ENCODE measurements around the gene ING3. TPM values are rescaled to one million over a fixed set of nuclear protein-coding genes. Genes with fewer than 3 reads are reported as not detected.

Gene ING3
- total and polyA plus RNA-seq, 9 of the 15 experiments (the other 6 are each of a cell fraction or from before 2014, with no cell fraction given): 22.8 to 233 (median 50.4) TPM

GRCh38 chr7:120987683-120988590 lies 37.4 kb downstream of the ING3 start (continued):
- TF ChIP-seq ZBTB17 (CRISPR knock-in tag; IDR thresholded peaks at IDR 0.05) (peak; percentile 7), MYNN (IDR thresholded peaks at IDR 0.05) (no peak), MYNN (CRISPR knock-in tag; IDR thresholded peaks at IDR 0.05) (no peak), PTTG1 (tag; IDR thresholded peaks at IDR 0.05; ENCODE audit: low read depth) (no peak), ZBTB33 (CRISPR knock-in tag; IDR thresholded peaks at IDR 0.05) (peak; percentile 7; the same call in 1 of the 2 replicates), ETV1 (tag; conservative IDR thresholded peaks at IDR 0.05; ENCODE audit: low read depth) (no peak), ZNF24 (IDR thresholded peaks at IDR 0.05) (0 out of 2 replicates have a peak, but pooled peaks have one; percentile 53), DPF2 (IDR thresholded peaks at IDR 0.05) (no peak), TOE1 (IDR thresholded peaks at IDR 0.05; ENCODE audit: borderline replicate concordance) (no peak), TOE1 (CRISPR knock-in tag; IDR thresholded peaks at IDR 0.05; ENCODE audit: borderline replicate concordance, low read depth) (peak; percentile 70; the same call in 1 of the 2 replicates), NCOA4 (IDR thresholded peaks at IDR 0.05; ENCODE audit: partially characterized antibody) (no peak), KLF13 (tag; IDR thresholded peaks at IDR 0.05; ENCODE audit: borderline replicate concordance, low read depth) (peak; percentile 30; the same call in 1 of the 2 replicates), NCOR1 (IDR thresholded peaks at IDR 0.05) (no peak), ZNF699 (CRISPR knock-in tag; IDR thresholded peaks at IDR 0.05; ENCODE audit: insufficient replicate concordance) (no peak), ZNF12 (CRISPR knock-in tag; IDR thresholded peaks at IDR 0.05) (no peak; the same call in 1 of the 2 replicates), L3MBTL2 (IDR thresholded peaks at IDR 0.05) (peak; percentile 52), TEAD4 (IDR thresholded peaks at IDR 0.05; ENCODE audit: low read length) (peak; percentile 65; the same call in 1 of the 2 replicates), TEAD4 (CRISPR knock-in tag; IDR thresholded peaks at IDR 0.05; ENCODE audit: borderline replicate concordance) (no peak), CUX1 (CRISPR knock-in tag; IDR thresholded peaks at IDR 0.05) (no peak), KDM2B (CRISPR knock-in tag; IDR thresholded peaks at IDR 0.05) (no peak), KLF16 (IDR thresholded peaks at IDR 0.05) (peak; percentile 56; the same call in 1 of the 2 replicates), FUS (optimal IDR thresholded peaks at IDR 0.05; ENCODE audit: low read depth, low read length) (no peak), FOXA1 (IDR thresholded peaks at IDR 0.05; ENCODE audit: borderline replicate concordance) (no peak)
